A549 (cell line): ENCODE measurements around the gene SGO2.

Source experiments
- EP300 ChIP-seq, 2 experiments: fragments of >200 bp; sonication (Bioruptor Twin); formaldehyde crosslinking; IDR thresholded peaks; 2 replicates in 1 of 2; 3 replicates in 1 of 2; pipeline ENCODE4 v1.6.1; 2016 to 2017
- MAFK ChIP-seq: fragments of 450-650 bp; IDR thresholded peaks from 2 replicates; pipeline ENCODE4 v1.6.1; 2014; ENCODE audit not compliant: partially characterized antibody
- MAZ ChIP-seq: fragments of 150-350 bp; IDR thresholded peaks from 2 replicates; pipeline ENCODE4 v1.6.1; 2014; ENCODE audit warnings: antibody characterized with exemption, low read depth, low read length, borderline replicate concordance
- POLR2A ChIP-seq: IDR thresholded peaks from 2 replicates; pipeline ENCODE4 v1.6.1; 2012; ENCODE audit warnings: mild to moderate bottlenecking, low read length
- POLR2AphosphoS2 ChIP-seq: conservative IDR thresholded peaks from 2 replicates; pipeline ENCODE4 v1.6.1; 2012; ENCODE audit warnings: low read length, improper control_type of control experiment, inconsistent platforms
- RAD21 ChIP-seq, 2 experiments: fragments of >200 bp in 1 of 2; sonication (Bioruptor Twin) in 1 of 2; formaldehyde crosslinking in 1 of 2; IDR thresholded peaks in 1 of 2; conservative IDR thresholded peaks in 1 of 2; 2 replicates in 1 of 2; 3 replicates in 1 of 2; pipeline ENCODE4 v1.6.1; 2012 to 2018; ENCODE audit warnings: inconsistent platforms in 1 of 2
- RCOR1 ChIP-seq: fragments of 150-350 bp; IDR thresholded peaks from 2 replicates; pipeline ENCODE4 v1.6.1; 2014; ENCODE audit warnings: antibody characterized with exemption, low read length, low read depth
- RFX5 ChIP-seq: fragments of 450-650 bp; IDR thresholded peaks from 2 replicates; pipeline ENCODE4 v1.7.1; 2014; ENCODE audit warnings: antibody characterized with exemption, mild to moderate bottlenecking, moderate library complexity
- TP53 ChIP-seq: fragments of 250-450 bp; sonication (Bioruptor Pico); IDR thresholded peaks from 2 replicates; pipeline ENCODE4 v1.5.0; 2021; ENCODE audit warnings: mild to moderate bottlenecking, moderate library complexity
- TF ChIP-seq, protein P1 (sequence below): fragments of >200 bp; sonication (Bioruptor Twin); formaldehyde crosslinking; IDR thresholded peaks from 3 replicates; pipeline ENCODE4 v1.5.1; 2016
- TF ChIP-seq, protein P2 (sequence below): IDR thresholded peaks from 2 replicates; pipeline ENCODE4 v1.6.1; 2012
- TF ChIP-seq, protein P3 (sequence below): fragments of 450-650 bp; IDR thresholded peaks from 2 replicates; pipeline ENCODE4 v1.6.1; 2014; ENCODE audit warnings: antibody characterized with exemption
- TF ChIP-seq, protein P4 (sequence below): fragments of 150-350 bp; IDR thresholded peaks from 2 replicates; pipeline ENCODE4 v1.6.1; 2014; ENCODE audit warnings: low read depth, mild to moderate bottlenecking, low read length

DNA sequence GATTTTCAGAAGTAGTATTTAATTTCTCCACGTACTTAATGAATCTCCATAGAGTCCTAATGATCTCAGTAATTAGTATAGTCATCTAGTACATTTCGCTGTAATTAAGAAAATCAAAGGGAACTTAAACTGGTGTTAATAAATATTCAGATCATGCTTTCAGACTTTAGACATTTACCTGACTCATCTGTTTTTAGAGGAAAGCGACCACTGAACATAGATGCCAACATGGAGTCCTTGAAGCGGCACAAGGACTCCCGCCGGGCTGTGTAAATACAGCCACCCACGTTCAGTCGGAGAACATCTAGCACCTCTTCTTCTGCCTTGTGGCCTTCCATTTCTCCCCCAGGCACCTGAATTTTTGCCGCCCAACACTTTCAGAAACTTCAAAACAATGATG lies 19.3 kb upstream of the SGO2 start:
- TF ChIP-seq, protein P1, sequence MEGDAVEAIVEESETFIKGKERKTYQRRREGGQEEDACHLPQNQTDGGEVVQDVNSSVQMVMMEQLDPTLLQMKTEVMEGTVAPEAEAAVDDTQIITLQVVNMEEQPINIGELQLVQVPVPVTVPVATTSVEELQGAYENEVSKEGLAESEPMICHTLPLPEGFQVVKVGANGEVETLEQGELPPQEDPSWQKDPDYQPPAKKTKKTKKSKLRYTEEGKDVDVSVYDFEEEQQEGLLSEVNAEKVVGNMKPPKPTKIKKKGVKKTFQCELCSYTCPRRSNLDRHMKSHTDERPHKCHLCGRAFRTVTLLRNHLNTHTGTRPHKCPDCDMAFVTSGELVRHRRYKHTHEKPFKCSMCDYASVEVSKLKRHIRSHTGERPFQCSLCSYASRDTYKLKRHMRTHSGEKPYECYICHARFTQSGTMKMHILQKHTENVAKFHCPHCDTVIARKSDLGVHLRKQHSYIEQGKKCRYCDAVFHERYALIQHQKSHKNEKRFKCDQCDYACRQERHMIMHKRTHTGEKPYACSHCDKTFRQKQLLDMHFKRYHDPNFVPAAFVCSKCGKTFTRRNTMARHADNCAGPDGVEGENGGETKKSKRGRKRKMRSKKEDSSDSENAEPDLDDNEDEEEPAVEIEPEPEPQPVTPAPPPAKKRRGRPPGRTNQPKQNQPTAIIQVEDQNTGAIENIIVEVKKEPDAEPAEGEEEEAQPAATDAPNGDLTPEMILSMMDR, result no peak
- TF ChIP-seq, protein P2, sequence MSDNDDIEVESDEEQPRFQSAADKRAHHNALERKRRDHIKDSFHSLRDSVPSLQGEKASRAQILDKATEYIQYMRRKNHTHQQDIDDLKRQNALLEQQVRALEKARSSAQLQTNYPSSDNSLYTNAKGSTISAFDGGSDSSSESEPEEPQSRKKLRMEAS, result no peak
- TF ChIP-seq MAFK, result peak; percentile 55
- TF ChIP-seq EP300 (IDR thresholded peaks at IDR 0.05), result no peak
- TF ChIP-seq RCOR1, result no peak
- TF ChIP-seq RAD21 (conservative IDR thresholded peaks at IDR 0.05 in 1 of 2, IDR thresholded peaks at IDR 0.05 in 1 of 2), result no peak
- TF ChIP-seq MAZ, result no peak
- TF ChIP-seq TP53 (CRISPR knock-in tag), result no peak
- no peak for TF ChIP-seq RFX5
- TF ChIP-seq, protein P3, sequence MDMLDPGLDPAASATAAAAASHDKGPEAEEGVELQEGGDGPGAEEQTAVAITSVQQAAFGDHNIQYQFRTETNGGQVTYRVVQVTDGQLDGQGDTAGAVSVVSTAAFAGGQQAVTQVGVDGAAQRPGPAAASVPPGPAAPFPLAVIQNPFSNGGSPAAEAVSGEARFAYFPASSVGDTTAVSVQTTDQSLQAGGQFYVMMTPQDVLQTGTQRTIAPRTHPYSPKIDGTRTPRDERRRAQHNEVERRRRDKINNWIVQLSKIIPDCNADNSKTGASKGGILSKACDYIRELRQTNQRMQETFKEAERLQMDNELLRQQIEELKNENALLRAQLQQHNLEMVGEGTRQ, result no peak
- TF ChIP-seq, protein P4, sequence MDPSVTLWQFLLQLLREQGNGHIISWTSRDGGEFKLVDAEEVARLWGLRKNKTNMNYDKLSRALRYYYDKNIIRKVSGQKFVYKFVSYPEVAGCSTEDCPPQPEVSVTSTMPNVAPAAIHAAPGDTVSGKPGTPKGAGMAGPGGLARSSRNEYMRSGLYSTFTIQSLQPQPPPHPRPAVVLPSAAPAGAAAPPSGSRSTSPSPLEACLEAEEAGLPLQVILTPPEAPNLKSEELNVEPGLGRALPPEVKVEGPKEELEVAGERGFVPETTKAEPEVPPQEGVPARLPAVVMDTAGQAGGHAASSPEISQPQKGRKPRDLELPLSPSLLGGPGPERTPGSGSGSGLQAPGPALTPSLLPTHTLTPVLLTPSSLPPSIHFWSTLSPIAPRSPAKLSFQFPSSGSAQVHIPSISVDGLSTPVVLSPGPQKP, result no peak
- TF ChIP-seq POLR2AphosphoS2, result no peak
- TF ChIP-seq POLR2A, result no peak
